IPS-20b (cell line): Measurements from ENCODE around the gene LTC4S.

ENCODE experiments used
- H3K27ac ChIP-seq: one replicate; pipeline ENCODE4 v1.5.1; 2013; ENCODE audit warnings: low read length
- H3K27me3 ChIP-seq: 2 replicates; pipeline ENCODE4 v1.6.1; 2013; ENCODE audit warnings: mild to moderate bottlenecking, low read length, inconsistent platforms; ENCODE audit not compliant: insufficient read depth
- H3K36me3 ChIP-seq: 2 replicates; pipeline ENCODE4 v1.6.1; 2013; ENCODE audit warnings: low read depth, mild to moderate bottlenecking, inconsistent platforms, low read length, moderate library complexity; ENCODE audit not compliant: insufficient read depth
- H3K4me1 ChIP-seq: 2 replicates; pipeline ENCODE4 v1.6.1; 2013; ENCODE audit warnings: mild to moderate bottlenecking, control low read depth, inconsistent platforms, low read length, moderate library complexity; ENCODE audit not compliant: insufficient read depth
- H3K4me3 ChIP-seq: 2 replicates; pipeline ENCODE4 v1.5.1; 2013; ENCODE audit warnings: mild to moderate bottlenecking, low read length, inconsistent platforms
- H3K9ac ChIP-seq: 2 replicates; pipeline ENCODE4 v1.6.1; 2013; ENCODE audit warnings: low read depth, mild to moderate bottlenecking, inconsistent platforms, low read length, moderate library complexity
- H3K9me3 ChIP-seq: 2 replicates; pipeline ENCODE4 v1.6.1; 2013; ENCODE audit warnings: mild to moderate bottlenecking, low read depth, low read length, inconsistent platforms; ENCODE audit not compliant: insufficient read depth

The LTC4S gene

GRCh38 chr5:179822059-179822432, 28.3 kb downstream of the LTC4S start:
- Histone ChIP-seq H3K27me3 (peaks cover 19% of the 10 kb centered on the region; the same call in 1 of the 2 replicates), H3K27ac (no peak overlapping the region), H3K9ac (peak overlapping the region; percentile 20; the same call in 1 of the 2 replicates), H3K4me1 (peaks cover 21% of the 10 kb centered on the region), H3K4me3 (peak overlapping the region; percentile 85), H3K36me3 (peaks cover 43% of the 10 kb centered on the region), H3K9me3 (no peaks in the 10 kb centered on the region)

DNA sequence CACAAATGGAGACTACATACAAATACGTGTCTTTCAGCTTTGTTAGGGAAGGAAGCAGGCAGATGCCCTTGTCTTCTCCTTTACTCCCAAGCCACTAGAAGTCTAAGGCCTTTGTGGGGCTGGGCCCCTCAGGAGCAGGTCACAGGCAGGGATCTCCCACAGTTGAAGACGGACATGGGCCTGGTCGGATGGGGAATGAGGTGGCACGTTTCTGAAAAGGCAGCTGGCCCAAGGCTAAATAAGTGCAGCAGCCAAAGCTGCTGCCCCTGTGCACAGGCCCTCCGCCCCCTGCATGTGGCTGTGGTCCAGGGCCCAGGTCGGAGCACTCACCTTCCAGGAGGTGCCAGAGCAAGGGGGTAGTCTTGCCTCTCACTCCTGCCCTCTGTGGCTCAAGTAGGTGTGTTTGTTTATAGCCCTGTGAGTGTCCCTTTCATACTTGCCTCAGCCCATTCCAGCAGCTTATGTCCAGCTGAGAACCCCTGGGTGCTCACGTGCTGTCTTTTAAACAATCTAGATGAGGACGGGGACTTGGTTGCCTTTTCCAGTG, 28.7 kb downstream of the LTC4S start:
- Histone ChIP-seq H3K4me1 (peaks cover 21% of the 10 kb centered on the region), H3K27ac (no peak overlapping the region), H3K4me3 (peak overlapping the region; percentile 85; the same call in 1 of the 2 replicates), H3K36me3 (peaks cover 48% of the 10 kb centered on the region), H3K9me3 (no peaks in the 10 kb centered on the region), H3K9ac (peak overlapping the region; percentile 20; the same call in 1 of the 2 replicates), H3K27me3 (peaks cover 14% of the 10 kb centered on the region; the same call in 1 of the 2 replicates)

DNA sequence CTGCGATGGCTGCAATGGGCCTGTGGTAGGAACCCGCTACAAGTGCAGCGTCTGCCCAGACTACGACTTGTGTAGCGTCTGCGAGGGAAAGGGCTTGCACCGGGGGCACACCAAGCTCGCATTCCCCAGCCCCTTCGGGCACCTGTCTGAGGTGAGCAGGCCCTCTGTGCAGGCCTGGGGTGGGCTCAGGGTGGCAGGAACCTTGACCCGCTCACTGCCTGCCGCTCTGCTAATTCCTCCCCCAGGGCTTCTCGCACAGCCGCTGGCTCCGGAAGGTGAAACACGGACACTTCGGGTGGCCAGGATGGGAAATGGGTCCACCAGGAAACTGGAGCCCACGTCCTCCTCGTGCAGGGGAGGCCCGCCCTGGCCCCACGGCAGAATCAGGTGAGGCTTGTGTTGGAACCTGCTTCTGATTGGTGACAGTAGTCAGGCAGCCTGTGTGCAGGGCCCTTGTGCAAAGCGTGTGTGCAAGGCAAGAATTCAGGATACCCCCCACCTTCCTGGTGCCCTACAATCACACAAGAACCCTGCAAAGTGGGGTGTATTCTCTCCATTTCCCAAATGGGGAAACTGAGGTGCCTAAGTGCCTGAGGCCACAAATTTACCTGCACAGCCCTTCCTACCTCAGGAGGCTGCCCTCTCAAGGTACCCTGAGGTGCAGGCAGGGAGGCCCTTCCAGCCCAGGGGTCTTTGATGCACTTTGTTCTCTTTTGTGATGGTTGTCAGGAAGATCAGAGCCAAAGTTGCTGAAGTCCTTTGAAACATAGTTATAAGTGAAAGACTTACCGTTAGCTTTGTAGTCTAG, 30.4 kb downstream of the LTC4S start:
- H3K27ac ChIP-seq: no peak overlapping the region
- H3K9me3 ChIP-seq: no peaks in the 10 kb centered on the region
- peaks cover 27% of the 10 kb centered on the region for H3K4me1 ChIP-seq
- peaks cover 7% of the 10 kb centered on the region; the same call in 1 of the 2 replicates for H3K27me3 ChIP-seq
- no peak overlapping the region for H3K9ac ChIP-seq
- H3K36me3 ChIP-seq: peaks cover 63% of the 10 kb centered on the region
- no peak overlapping the region for H3K4me3 ChIP-seq

- Histone ChIP-seq H3K9ac (no peak overlapping the region), H3K4me1 (peaks cover 25% of the 10 kb centered on the region), H3K36me3 (peaks cover 67% of the 10 kb centered on the region)
These were observed 30.9 kb downstream of the LTC4S start for GRCh38 chr5:179824745-179825112.

GRCh38 chr5:179825655-179826182, 31.9 kb downstream of the LTC4S start:
- Histone ChIP-seq H3K27ac (no peak overlapping the region), H3K27me3 (no peaks in the 10 kb centered on the region), H3K9ac (no peak overlapping the region), H3K36me3 (peaks cover 77% of the 10 kb centered on the region), H3K4me1 (peaks cover 18% of the 10 kb centered on the region), H3K4me3 (no peak overlapping the region), H3K9me3 (no peaks in the 10 kb centered on the region)

More at GRCh38 chr5:179824745-179825112, 30.9 kb downstream of the LTC4S start:
- Histone ChIP-seq H3K27me3 (peaks cover 4% of the 10 kb centered on the region; the same call in 1 of the 2 replicates), H3K27ac (no peak overlapping the region), H3K4me3 (no peak overlapping the region), H3K9me3 (no peaks in the 10 kb centered on the region)

- H3K27ac ChIP-seq: no peak overlapping the region
- no peak overlapping the region for H3K4me3 ChIP-seq
- peaks cover 9% of the 10 kb centered on the region for H3K4me1 ChIP-seq
- H3K27me3 ChIP-seq: no peaks in the 10 kb centered on the region
- H3K9ac ChIP-seq: no peak overlapping the region
- peaks cover 94% of the 10 kb centered on the region for H3K36me3 ChIP-seq
- H3K9me3 ChIP-seq: no peaks in the 10 kb centered on the region
These were observed 33.9 kb downstream of the LTC4S start for GRCh38 chr5:179827680-179828079.

- Histone ChIP-seq H3K4me3 (peak overlapping the region; percentile 18; the same call in 1 of the 2 replicates), H3K27me3 (no peaks in the 10 kb centered on the region), H3K36me3 (peaks cover 95% of the 10 kb centered on the region), H3K9me3 (no peaks in the 10 kb centered on the region), H3K9ac (no peak overlapping the region), H3K4me1 (peaks cover 8% of the 10 kb centered on the region; the same call in 1 of the 2 replicates), H3K27ac (peak overlapping the region; percentile 49)
These were observed 35.1 kb downstream of the LTC4S start for GRCh38 chr5:179828756-179829421.

DNA sequence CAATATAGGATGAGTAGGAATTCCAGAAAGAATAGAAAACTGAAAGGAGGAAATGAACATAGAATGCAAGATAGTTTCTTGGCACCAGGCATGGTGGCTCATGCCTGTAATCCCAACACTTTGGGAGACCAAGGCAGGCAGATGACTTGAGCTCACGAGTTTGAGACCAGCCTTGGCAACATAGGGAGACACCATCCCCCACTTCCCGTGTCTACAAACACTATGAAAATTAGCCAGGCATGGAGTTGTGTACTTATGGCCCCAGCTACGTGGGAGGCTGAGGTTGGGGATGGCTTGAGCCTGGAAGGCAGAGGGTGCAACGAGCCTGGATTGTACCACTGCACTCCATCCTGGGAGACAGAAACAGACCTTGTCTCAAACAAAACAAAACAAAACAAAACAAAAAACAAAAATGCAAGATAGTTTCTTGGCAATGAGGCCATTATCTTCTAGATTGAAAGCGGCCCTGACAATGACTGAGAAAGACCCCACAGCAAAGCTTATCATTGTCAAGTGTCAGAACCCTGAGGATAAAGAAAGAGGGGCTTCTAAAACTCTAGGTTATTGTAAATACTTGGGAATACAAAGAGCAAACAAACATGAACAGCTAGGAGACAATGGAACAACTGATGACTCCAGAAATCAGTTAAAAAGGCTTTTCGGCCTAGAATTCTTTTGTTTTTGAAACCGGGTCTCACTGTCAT, 36.1 kb downstream of the LTC4S start:
- H3K4me3 ChIP-seq: no peak overlapping the region
- H3K9ac ChIP-seq: no peak overlapping the region
- peaks cover 8% of the 10 kb centered on the region; the same call in 1 of the 2 replicates for H3K4me1 ChIP-seq
- no peak overlapping the region for H3K27ac ChIP-seq
- H3K36me3 ChIP-seq: peaks cover 88% of the 10 kb centered on the region
- no peaks in the 10 kb centered on the region for H3K27me3 ChIP-seq
- H3K9me3 ChIP-seq: no peaks in the 10 kb centered on the region

DNA sequence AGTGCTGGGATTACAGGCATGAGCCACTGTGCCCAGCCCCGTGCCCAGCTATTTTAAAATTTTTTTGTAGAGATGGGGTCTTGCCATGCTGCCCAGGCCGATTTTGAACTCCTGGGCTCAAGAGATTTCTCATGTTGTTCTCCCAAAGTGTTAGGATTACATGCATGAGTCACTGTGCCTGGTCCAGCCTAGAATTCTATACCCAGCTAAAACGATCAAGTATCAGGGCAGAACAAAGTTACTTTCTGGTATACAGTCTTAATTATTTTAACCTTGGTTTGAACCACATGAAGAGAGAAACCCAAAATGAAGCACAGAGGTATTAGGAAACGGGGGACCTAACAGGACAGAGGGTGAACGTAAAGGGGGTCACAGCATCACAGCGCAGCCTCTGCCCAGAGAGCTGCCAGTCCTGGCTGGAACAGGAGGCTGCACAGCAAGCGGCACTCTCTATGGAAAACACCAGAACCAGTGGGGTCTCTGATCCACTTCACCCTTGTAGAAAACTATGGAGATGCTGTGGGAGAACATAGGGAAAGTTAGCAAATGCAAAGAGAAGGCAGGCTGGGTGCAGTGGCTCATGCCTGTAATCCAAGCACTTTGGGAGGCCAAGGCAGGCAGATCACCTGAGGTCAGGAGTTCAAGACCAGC, 37.2 kb downstream of the LTC4S start:
- Histone ChIP-seq H3K4me3 (no peak overlapping the region), H3K36me3 (peaks cover 83% of the 10 kb centered on the region), H3K9me3 (no peaks in the 10 kb centered on the region), H3K27ac (no peak overlapping the region), H3K9ac (no peak overlapping the region), H3K4me1 (peaks cover 8% of the 10 kb centered on the region; the same call in 1 of the 2 replicates), H3K27me3 (no peaks in the 10 kb centered on the region)

DNA sequence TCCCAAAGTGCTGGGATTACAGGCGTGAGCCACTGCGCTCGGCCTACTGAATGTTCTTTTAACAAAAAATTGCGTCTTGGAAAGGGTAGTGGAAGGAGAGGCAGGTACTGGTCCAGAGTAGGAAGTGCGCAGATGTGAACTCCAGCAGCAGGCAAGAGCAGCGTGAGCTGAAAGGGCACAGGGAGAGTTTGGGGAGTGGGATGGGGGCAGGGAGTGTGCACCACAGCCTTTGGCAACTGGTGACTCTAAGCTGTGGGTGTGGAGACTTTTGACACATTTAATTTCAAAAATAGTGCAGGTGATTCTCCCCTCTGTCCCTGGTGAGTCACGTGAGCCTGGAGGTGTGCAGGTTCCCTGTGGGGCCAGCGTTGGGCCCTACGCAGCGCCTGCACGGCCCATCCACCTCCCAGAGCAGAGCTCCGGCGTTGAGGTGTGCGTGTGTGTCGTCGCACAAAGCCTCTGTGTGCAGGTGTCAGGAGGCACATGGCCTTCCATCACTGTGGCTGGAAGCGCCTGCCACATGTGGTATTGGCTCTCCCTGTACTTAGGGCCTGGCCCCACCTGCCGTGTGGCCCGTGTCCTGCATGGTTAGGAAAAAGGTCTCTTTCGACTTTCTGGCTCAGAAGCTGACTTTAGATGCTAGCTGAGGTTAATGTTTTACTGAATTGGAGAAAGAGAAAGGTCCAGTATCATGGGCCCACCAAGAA, 38.4 kb downstream of the LTC4S start:
- no peaks in the 10 kb centered on the region for H3K27me3 ChIP-seq
- no peak overlapping the region for H3K27ac ChIP-seq
- no peak overlapping the region for H3K9ac ChIP-seq
- peaks cover 8% of the 10 kb centered on the region; the same call in 1 of the 2 replicates for H3K4me1 ChIP-seq
- H3K36me3 ChIP-seq: peaks cover 83% of the 10 kb centered on the region
- H3K4me3 ChIP-seq: no peak overlapping the region
- no peaks in the 10 kb centered on the region for H3K9me3 ChIP-seq
